HG02759 (cell line): ENCODE data around the gene RAB3GAP1.
"Not testable (repeated sequence)": the region's sequence is repeated elsewhere in the genome, so short reads cannot be mapped to it uniquely, and the experiment has no call there.

Experiments
- ATAC-seq: cut with Tn5 transposase; IDR thresholded peaks from one replicate; pipeline ENCODE4 v1.9.1; 2021; ENCODE audit warnings: mild to moderate bottlenecking, moderate library complexity; ENCODE audit not compliant: unreplicated experiment

Gene RAB3GAP1

GRCh38 chr2:135052042-135052876 is at the start of gene RAB3GAP1:
Gene RAB3GAP1, plus strand, starts transcription at chr2:135052292. Its CDS starts 16 bp downstream, at chr2:135052308.
- ATAC-seq: peak; percentile 87

DNA sequence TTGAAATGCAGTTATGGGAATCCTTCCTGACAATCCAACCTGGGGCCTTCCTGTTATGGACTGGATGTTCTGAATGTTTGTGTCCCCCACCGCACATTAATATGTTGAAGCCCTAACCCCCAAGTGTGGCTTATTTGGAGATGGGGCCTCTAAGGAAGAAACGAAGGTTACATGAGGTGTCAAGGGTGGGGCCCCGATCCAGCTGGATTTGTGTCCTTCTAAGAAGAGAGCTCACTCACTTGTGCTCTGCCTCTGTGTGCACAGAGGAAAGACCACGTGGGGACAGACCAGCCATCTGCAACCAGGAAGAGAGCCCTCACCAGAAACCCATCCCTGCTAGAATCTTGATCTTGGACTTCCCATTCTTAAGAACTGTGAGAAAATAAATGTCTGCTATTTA is 49.3 kb upstream of the RAB3GAP1 start:
- ATAC-seq: no peak

GRCh38 chr2:135004005-135004746 is 47.9 kb upstream of the RAB3GAP1 start:
- peak; percentile 98 for ATAC-seq

DNA sequence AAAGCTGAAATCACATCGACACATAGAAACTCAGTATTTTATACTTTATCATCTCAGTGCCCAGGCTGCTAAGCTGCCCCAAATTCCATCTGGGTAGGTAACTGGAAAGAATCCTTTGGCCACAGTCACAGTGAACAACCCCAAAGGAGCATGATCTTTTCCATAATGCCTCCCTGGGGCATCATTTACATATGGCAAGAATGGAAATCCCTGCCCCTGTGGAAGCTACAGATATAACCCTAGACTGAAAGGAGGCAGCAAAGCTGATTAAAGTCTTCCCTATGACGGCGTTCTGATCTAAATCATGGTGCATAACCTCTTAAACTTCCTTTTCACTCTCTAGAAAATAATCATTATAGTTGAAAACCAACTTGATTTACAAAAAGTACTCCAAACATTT is 46.3 kb upstream of the RAB3GAP1 start:
- ATAC-seq: no peak

- ATAC-seq: no peak
Observed at GRCh38 chr2:135009339-135009738, 42.8 kb upstream of the RAB3GAP1 start.

DNA sequence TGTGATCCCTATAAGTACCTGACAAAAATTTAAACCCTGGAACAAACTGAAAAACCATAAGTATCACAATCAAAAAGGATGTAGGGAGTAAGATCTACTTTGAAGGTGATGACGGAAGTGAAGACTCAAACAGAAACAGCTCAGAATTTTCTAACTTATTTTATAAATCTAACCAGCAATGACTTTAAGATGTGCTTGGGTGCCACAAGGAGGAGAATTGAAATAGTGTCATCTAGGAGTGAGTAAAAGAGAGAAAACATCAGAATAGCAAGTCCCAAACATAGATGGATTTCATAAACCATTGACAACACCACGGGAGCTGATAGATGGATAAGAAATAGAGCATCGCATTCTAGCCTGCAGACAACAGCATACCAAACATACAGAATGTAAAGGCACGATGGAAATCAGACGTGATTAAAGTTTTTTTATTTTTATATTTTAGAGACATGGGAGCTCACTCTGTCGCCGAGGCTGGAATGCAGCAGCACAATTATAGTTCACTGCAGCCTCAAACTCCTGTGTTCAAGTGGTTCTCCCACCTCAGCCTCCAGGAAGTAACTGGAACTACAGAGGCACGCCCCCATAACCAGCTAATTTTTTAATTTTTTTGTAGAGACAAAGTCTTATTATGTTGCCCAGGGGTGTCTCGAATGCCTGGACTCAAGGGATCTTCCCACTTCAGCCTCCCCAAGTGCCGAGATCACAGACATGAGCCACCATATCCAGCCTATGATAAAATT is 41.7 kb upstream of the RAB3GAP1 start:
- ATAC-seq: no peak

DNA sequence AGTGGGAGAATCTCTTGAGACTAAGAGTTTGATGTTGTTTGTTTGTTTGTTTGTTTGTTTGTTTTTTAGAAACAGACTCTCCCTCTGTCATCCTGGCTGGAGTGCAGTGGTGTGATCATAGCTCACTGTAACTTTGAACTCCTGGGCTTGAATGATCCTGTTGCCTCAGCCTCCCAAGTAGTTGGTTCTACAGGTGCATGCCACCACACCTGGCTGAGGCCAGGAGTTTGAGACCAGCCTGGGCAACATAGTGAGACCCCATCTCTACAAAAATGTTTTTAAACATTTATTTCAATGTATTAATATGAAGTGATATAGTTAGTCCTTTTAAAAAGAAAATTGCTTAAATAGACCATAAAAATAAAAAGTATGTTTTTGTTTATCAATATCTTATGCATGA is 40.5 kb upstream of the RAB3GAP1 start:
- no peak for ATAC-seq

- no peak for ATAC-seq
Observed at GRCh38 chr2:135021618-135022017, 30.5 kb upstream of the RAB3GAP1 start.

DNA sequence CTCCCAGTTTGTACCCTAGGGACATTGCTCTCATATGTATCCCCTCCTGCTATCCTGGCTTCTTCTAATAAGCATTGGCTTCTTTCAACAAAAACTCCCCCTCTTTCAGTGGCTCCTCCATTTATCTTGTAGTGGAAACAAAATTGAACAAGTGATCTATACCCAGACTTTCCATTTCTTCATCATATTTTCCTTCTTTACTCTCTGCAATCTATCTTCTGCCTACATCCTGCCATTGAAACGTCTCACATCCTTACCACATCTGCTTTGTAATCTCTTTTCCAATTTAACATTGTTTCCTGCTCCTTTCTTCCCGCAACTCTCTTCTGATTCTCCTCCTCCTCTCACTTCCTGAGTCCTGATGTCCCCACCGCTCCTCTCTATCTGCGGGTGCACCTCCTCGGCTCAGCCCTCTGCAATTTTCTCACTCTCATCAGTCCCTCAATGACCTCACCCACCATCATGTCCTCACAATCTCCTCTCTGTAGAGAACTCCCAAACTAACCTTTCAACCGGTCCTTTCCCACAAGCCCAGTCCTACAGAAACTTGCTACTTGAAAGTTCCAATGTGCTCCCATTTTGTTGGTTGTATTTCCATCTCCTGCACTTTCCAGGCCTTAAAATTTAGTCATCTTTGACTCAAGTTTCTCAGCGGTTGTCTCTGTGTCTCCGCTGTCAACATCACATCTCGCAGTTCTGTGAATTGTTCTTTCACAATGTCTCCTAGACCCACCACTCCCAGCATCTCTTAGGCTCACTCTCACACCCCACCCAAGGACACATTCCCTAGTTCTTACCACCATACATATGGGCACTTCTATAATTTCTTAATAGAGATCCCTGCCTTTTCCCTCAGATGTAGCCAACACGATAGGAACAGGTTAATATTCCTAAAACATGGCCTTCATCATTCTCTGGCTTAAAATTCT is 28.9 kb upstream of the RAB3GAP1 start:
- no peak for ATAC-seq

DNA sequence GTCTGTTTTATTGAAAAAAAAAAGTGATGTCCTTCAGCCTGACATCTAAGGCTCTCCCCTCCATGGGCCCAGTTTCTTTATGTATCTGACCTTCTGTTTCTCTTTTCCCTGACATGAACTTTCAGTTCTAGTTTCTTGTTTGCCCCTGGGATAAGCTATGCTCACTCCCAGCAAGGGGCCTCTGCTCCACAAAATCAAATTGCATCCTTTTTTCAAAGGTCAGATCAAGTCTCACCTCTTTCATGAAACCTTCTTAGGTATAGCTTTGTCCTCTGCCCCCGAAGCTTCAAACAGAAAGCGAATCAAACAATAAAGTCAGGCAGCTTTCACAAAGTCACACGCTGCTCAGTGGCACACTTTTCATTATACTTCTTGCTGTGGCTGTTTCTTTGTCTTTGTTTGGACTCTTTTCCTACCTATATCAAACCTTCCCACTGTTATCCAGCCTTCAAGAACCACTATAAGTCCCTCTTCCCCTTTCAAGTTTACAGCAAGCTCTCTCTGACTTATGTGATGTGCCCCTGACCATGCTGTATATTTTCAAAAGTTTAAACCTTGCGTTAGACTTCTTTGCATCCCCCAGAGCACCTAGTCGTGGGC is 28.1 kb upstream of the RAB3GAP1 start:
- no peak for ATAC-seq

GRCh38 chr2:135029481-135030134 is 22.5 kb upstream of the RAB3GAP1 start:
- ATAC-seq: no peak

DNA sequence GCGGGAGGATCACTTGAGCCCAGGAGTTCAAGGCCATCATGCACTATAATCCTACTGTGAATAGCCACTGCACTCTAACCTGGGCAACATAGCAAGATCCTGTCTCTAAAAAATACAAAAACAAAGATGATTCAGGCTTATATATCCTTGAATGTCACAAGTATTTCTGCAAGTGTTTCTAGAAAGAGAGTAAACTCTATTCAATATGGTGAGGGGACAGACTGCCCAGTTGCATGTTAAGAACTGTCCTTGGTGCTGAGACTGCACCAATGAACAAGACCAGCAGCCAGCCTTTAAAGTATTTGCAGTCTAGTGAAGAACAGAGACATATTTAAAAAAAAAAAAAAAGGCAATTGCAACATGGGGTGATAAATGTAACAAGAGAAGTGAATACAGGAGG is 21.3 kb upstream of the RAB3GAP1 start:
- no peak for ATAC-seq

DNA sequence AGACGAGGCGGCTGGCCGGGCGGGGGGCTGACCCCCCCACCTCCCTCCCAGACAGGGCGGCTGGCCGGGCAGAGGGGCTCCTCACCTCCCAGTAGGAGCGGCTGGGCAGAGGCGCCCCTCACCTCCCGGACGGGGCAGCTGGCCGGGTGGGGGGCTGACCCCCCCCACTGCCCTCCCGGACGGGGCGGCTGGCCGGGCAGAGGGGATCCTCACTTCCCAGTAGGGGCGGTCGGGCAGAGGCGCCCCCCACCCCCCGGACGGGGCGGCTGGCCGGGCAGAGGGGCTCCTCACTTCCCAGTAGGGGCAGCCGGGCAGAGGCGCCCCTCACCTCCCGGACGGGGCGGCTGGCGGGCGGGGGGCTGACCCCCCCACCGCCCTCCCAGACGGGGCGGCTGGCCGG is 18.9 kb upstream of the RAB3GAP1 start:
- not testable (repeated sequence) for ATAC-seq

- no peak for ATAC-seq
Observed at GRCh38 chr2:135037831-135038230, 14.3 kb upstream of the RAB3GAP1 start.

- no peak for ATAC-seq
Observed at GRCh38 chr2:135043345-135043744, 8.7 kb upstream of the RAB3GAP1 start.

GRCh38 chr2:135047300-135047699 is 4.8 kb upstream of the RAB3GAP1 start, which contains the start of gene MAP3K19:
Gene MAP3K19, minus strand, starts transcription at chr2:135047447. Its CDS starts 22,800 bp downstream, at chr2:135024647.
- ATAC-seq: no peak

- ATAC-seq: no peak
Observed at GRCh38 chr2:135048122-135048521, 4.0 kb upstream of the RAB3GAP1 start.

DNA sequence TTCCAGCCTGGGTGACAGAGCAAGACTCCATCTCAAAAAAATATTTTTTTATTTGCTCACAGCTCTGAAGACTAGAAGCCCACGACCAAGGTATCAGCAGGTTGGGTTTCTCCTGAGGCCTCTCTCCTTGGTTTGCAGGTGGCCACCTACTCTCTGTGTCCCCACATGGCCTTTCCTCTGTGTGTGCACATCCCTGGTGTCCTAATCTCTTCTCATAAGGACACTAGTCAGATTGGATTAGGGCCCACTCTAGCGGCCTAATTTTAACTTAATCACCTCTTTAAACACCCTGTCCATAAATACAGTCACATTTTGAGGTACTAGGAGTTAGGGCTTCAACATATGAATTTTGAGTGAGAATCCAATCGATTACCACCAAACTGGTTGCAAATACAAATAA is 2.0 kb upstream of the RAB3GAP1 start:
- no peak for ATAC-seq

DNA sequence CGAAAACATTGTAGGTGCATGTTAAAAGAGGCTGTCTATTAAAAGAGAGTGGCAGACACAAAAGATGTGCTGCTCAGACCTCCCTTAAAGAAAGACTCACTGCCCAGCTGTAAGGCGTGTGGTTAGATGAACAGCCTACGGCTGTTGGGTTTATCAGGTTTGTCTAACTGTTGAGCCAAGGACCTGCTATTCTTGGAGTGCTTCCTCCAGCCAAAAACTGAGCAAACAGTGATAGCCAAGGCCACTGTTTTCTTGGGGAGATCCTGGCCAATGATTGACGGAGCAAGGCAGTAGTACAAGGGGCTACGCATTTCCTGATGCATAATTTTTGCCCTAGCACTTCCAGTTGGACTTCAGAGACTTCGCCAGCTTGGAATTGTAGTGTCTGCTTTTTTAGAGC is 1.4 kb upstream of the RAB3GAP1 start:
- no peak for ATAC-seq
